Measurements from ENCODE around the gene TSHB. TPM values are rescaled to one million over a fixed set of nuclear protein-coding genes. Genes with fewer than 3 reads are reported as not detected.

Gene TSHB
- total RNA-seq, result not detected

- DNase-seq (ENCODE audit: low spot score in 2 of 2), result no peak
- H3K4me1 ChIP-seq, result no peaks in the 10 kb centered on the region
Observed at GRCh38 chr1:115029526-115029925, at the start of gene TSHB. Gene TSHB, plus strand, starts transcription at chr1:115029826. Its CDS starts 3,537 bp downstream, at chr1:115033363.

GRCh38 chr1:114982251-114982650 is 47.4 kb upstream of the TSHB start:
- H3K36me3 ChIP-seq, result no peaks in the 10 kb centered on the region
- WGBS, 2 donors, result 42 to 91% methylated on average over 1 of the region's 1 CpG
- no peak overlapping the region for H3K27ac ChIP-seq
- no peak for DNase-seq (ENCODE audit: low spot score in 2 of 2)
- peaks cover 0 to 26% (median 6%) of the 10 kb centered on the region in 4 donors for H3K9me3 ChIP-seq
- H3K27me3 ChIP-seq, result no peaks in the 10 kb centered on the region
- H3K4me3 ChIP-seq, result no peak overlapping the region
- no peaks in the 10 kb centered on the region for H3K4me1 ChIP-seq
- no peak for TF ChIP-seq CTCF (IDR thresholded peaks at IDR 0.05)
- TF ChIP-seq EP300 (IDR thresholded peaks at IDR 0.05), result no peak
- no peak for TF ChIP-seq POLR2A (IDR thresholded peaks at IDR 0.05)

More at GRCh38 chr1:115029526-115029925, at the start of gene TSHB:
- Histone ChIP-seq H3K36me3 (no peaks in the 10 kb centered on the region), H3K4me3 (no peak within 1 kb of the TSS), H3K27me3 (no peaks in the 10 kb centered on the region), H3K27ac (no peak within 1 kb of the TSS), H3K9me3 (no peaks in the 10 kb centered on the region)
- TF ChIP-seq EP300 (IDR thresholded peaks at IDR 0.05), result no peak
- no peak for TF ChIP-seq POLR2A (IDR thresholded peaks at IDR 0.05)
- TF ChIP-seq CTCF (IDR thresholded peaks at IDR 0.05), result no peak

- TF ChIP-seq EP300 (IDR thresholded peaks at IDR 0.05) (no peak), POLR2A (IDR thresholded peaks at IDR 0.05) (no peak), CTCF (IDR thresholded peaks at IDR 0.05) (no peak)
- Histone ChIP-seq H3K4me1 (no peaks in the 10 kb centered on the region), H3K4me3 (no peak overlapping the region), H3K9me3 (peaks cover 0 to 44% (median 10%) of the 10 kb centered on the region in 4 donors), H3K36me3 (no peaks in the 10 kb centered on the region), H3K27me3 (no peaks in the 10 kb centered on the region), H3K27ac (no peak overlapping the region)
- DNase-seq (ENCODE audit: low spot score in 2 of 2), result no peak
Observed at GRCh38 chr1:114986286-114986685, 43.3 kb upstream of the TSHB start.

GRCh38 chr1:114988095-114988494 is 41.5 kb upstream of the TSHB start:
- H3K4me3 ChIP-seq, result no peak overlapping the region
- no peak for DNase-seq (ENCODE audit: low spot score in 2 of 2)
- no peaks in the 10 kb centered on the region for H3K27me3 ChIP-seq
- H3K27ac ChIP-seq, result no peak overlapping the region
- WGBS, 2 donors, result 90 to 93% methylated on average over 1 of the region's 1 CpG
- TF ChIP-seq EP300 (IDR thresholded peaks at IDR 0.05) (no peak), POLR2A (IDR thresholded peaks at IDR 0.05) (no peak), CTCF (IDR thresholded peaks at IDR 0.05) (no peak)
- no peaks in the 10 kb centered on the region for H3K4me1 ChIP-seq
- peaks cover 0 to 28% (median 6%) of the 10 kb centered on the region in 4 donors for H3K9me3 ChIP-seq
- H3K36me3 ChIP-seq, result no peaks in the 10 kb centered on the region

GRCh38 chr1:114997510-114998289 is 31.9 kb upstream of the TSHB start:
- no peak overlapping the region for H3K27ac ChIP-seq
- DNase-seq (ENCODE audit: low spot score in 2 of 2), result no peak
- no peaks in the 10 kb centered on the region for H3K9me3 ChIP-seq
- H3K36me3 ChIP-seq, result no peaks in the 10 kb centered on the region
- H3K27me3 ChIP-seq, result no peaks in the 10 kb centered on the region
- no peaks in the 10 kb centered on the region for H3K4me1 ChIP-seq
- H3K4me3 ChIP-seq, result no peak overlapping the region
- TF ChIP-seq POLR2A (IDR thresholded peaks at IDR 0.05) (no peak), CTCF (IDR thresholded peaks at IDR 0.05) (no peak), EP300 (IDR thresholded peaks at IDR 0.05) (no peak)

Data from tibial nerve (tissue), 4 donors.